ENCODE results near the gene IDH1. TPM values are rescaled to one million over a fixed set of nuclear protein-coding genes. Genes with fewer than 3 reads are reported as not detected.

IDH1 gene
- total and polyA plus RNA-seq, 2 of the 13 experiments (the other 11 are each of a cell fraction or from before 2014, with no cell fraction given), result 312 to 1,077 TPM

DNA sequence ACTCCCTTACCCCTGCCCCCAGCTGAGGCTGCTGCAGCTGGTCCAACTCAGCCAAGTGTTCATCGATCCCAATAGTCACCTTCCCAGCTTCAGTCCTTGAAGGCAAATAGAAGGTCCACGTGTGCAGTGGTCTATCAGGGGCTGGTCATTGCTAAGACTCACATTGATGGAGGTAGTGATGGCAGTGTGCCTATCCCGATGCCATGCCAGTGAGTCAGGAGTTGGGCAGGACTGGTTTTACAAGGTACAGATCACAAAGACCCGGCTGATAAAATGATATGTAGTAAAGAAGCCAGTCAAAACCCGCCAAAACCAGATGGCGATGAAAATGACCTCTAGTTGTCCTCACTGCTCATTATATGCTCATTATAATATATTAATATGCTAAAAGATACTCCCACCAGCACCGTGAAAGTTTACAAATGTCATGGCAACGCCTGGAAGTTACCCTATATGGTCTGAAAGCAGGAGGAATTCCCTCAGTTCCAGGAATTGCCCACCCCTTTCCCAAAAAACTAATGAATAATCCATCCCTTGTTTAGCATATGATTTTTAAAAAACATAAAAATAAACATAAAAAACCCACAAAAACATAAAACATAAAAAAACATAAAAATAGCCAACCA, 62.1 kb downstream of the IDH1 start (continued):
- TF ChIP-seq, protein P1, sequence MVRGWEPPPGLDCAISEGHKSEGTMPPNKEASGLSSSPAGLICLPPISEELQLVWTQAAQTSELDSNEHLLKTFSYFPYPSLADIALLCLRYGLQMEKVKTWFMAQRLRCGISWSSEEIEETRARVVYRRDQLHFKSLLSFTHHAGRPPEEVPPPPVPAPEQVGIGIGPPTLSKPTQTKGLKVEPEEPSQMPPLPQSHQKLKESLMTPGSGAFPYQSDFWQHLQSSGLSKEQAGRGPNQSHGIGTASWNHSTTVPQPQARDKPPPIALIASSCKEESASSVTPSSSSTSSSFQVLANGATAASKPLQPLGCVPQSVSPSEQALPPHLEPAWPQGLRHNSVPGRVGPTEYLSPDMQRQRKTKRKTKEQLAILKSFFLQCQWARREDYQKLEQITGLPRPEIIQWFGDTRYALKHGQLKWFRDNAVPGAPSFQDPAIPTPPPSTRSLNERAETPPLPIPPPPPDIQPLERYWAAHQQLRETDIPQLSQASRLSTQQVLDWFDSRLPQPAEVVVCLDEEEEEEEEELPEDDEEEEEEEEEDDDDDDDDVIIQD (CRISPR knock-in tag; IDR thresholded peaks at IDR 0.05; ENCODE audit: low read depth), result no peak
- TF ChIP-seq ZNF446 (CRISPR knock-in tag; IDR thresholded peaks at IDR 0.05) (no peak), EHMT2 (IDR thresholded peaks at IDR 0.05; ENCODE audit: borderline replicate concordance, low read depth, low read length) (no peak), AHR (CRISPR knock-in tag; IDR thresholded peaks at IDR 0.05) (no peak)
- TF ChIP-seq, protein P2, sequence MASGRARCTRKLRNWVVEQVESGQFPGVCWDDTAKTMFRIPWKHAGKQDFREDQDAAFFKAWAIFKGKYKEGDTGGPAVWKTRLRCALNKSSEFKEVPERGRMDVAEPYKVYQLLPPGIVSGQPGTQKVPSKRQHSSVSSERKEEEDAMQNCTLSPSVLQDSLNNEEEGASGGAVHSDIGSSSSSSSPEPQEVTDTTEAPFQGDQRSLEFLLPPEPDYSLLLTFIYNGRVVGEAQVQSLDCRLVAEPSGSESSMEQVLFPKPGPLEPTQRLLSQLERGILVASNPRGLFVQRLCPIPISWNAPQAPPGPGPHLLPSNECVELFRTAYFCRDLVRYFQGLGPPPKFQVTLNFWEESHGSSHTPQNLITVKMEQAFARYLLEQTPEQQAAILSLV (CRISPR knock-in tag; IDR thresholded peaks at IDR 0.05; ENCODE audit: borderline replicate concordance), result no peak

DNA sequence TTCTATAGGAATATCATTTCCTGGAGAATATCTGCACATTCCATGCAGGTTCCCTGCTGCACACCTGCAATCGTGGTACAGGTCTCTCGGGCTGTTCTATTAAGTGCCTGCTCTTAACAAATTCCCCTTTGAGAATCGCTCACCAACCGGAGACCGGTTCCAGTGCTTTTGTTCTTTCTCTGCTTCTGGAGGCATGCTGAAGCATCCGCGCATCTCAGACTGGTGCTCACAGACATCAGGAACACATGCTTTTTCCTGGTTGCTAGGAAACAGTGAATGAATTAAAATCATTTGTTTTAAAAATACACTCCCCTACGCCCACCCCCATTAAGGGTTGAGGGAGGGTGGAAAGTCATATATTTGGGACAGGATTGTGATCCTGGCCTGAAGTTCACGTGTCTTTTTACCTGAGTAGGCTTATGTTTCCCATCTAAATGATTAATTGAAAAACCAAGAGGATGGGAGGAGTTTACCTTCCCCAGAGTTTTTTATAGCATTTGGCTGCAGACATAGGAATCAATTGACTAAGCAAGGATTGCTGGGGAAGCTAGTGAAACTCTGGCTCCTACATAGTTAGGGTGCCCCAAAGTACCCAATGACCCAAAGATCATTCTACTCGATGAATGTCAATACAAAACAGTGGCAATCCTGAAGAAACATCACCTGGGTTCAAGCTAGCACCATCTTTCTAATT, 64.9 kb downstream of the IDH1 start, which contains the start of gene C2orf80:
C2orf80 (minus strand) TSS at position 221 of the 694 bp plus-strand sequence. CDS start 3,044 bp downstream, outside the sequence.
- BruUV-seq (replicated peaks), result no TSS peak
- H2AFZ ChIP-seq (ENCODE audit: low read length), result no peak within 1 kb of the TSS
- intact Hi-C loops (cut with micrococcal nuclease; ENCODE audit: unreplicated experiment) (no loop called here), in situ Hi-C loops (cut with HindIII; ENCODE audit: extremely low pct_ligation_motif_present, low pct_unique_long_range_greater_than_20kb) (no loop called here)
- peaks cover 0 to 12% of the 10 kb centered on the region in 2 experiments; a peak in 1 of 5 replicates for H3K27me3 ChIP-seq (ENCODE audit: control insufficient read depth in 1 of 2, insufficient read depth in 2 of 2, low read length in 2 of 2)
- POLR2A ChIA-PET, result interaction anchor here (1.2 kb wide), 1 partner anchor 65 kb away, joined by 3 read pairs; the partner anchor contains the start of gene IDH1
- FAIRE-seq, result no peak
- no peak for ATAC-seq
- H3K79me2 ChIP-seq (ENCODE audit: insufficient read depth, low read length), result no peaks in the 10 kb centered on the region
- no peak for DNase-seq (ENCODE audit: low spot score)
- no peak within 1 kb of the TSS for H3K9ac ChIP-seq (ENCODE audit: insufficient read depth, low read depth, low read length)
- CTCF ChIA-PET (ENCODE audit: low intra/inter-chr PET ratio, low total read pairs), result no interaction called here
- H3K4me2 ChIP-seq (ENCODE audit: low read depth, low read length), result no peak within 1 kb of the TSS
- H3K4me3 ChIP-seq (replicated peaks in 1 of 3; ENCODE audit: insufficient read depth in 1 of 3, low read depth in 2 of 3, low read length in 3 of 3), result no peak within 1 kb of the TSS
- H3K27ac ChIP-seq (ENCODE audit: extremely low read length, insufficient read depth, low read length), result no peak within 1 kb of the TSS
- H3K9me3 ChIP-seq (ENCODE audit: low read length), result no peaks in the 10 kb centered on the region
- WGBS (ENCODE audit: low lambda C conversion rate), result 46% methylated on average over 10 of the region's 10 CpGs
- H3K4me1 ChIP-seq (ENCODE audit: insufficient read depth, low read length), result no peaks in the 10 kb centered on the region
- no peaks in the 10 kb centered on the region for H4K20me1 ChIP-seq (ENCODE audit: insufficient read depth, low read length)
- no peaks in the 10 kb centered on the region for H3K36me3 ChIP-seq (replicated peaks in 1 of 2; ENCODE audit: control insufficient read depth in 1 of 2, insufficient read depth in 2 of 2, low read length in 2 of 2)
- TF ChIP-seq HNRNPL (IDR thresholded peaks at IDR 0.05; ENCODE audit: low read depth, low read length) (no peak), ZNF563 (CRISPR knock-in tag; IDR thresholded peaks at IDR 0.05) (no peak), SRY (CRISPR knock-in tag; IDR thresholded peaks at IDR 0.05) (no peak), SOX6 (IDR thresholded peaks at IDR 0.05) (no peak), SOX6 (CRISPR knock-in tag; IDR thresholded peaks at IDR 0.05) (no peak), ZNF160 (CRISPR knock-in tag; IDR thresholded peaks at IDR 0.05) (no peak), NR3C1 (CRISPR knock-in tag; IDR thresholded peaks at IDR 0.05) (no peak), NR2C2 (CRISPR knock-in tag; IDR thresholded peaks at IDR 0.05; ENCODE audit: borderline replicate concordance) (no peak)
- TF ChIP-seq, protein P3, sequence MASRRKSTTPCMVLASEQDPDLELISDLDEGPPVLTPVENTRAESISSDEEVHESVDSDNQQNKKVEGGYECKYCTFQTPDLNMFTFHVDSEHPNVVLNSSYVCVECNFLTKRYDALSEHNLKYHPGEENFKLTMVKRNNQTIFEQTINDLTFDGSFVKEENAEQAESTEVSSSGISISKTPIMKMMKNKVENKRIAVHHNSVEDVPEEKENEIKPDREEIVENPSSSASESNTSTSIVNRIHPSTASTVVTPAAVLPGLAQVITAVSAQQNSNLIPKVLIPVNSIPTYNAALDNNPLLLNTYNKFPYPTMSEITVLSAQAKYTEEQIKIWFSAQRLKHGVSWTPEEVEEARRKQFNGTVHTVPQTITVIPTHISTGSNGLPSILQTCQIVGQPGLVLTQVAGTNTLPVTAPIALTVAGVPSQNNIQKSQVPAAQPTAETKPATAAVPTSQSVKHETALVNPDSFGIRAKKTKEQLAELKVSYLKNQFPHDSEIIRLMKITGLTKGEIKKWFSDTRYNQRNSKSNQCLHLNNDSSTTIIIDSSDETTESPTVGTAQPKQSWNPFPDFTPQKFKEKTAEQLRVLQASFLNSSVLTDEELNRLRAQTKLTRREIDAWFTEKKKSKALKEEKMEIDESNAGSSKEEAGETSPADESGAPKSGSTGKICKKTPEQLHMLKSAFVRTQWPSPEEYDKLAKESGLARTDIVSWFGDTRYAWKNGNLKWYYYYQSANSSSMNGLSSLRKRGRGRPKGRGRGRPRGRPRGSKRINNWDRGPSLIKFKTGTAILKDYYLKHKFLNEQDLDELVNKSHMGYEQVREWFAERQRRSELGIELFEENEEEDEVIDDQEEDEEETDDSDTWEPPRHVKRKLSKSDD (CRISPR knock-in tag; IDR thresholded peaks at IDR 0.05; ENCODE audit: low read depth), result no peak
- TF ChIP-seq, protein P4, sequence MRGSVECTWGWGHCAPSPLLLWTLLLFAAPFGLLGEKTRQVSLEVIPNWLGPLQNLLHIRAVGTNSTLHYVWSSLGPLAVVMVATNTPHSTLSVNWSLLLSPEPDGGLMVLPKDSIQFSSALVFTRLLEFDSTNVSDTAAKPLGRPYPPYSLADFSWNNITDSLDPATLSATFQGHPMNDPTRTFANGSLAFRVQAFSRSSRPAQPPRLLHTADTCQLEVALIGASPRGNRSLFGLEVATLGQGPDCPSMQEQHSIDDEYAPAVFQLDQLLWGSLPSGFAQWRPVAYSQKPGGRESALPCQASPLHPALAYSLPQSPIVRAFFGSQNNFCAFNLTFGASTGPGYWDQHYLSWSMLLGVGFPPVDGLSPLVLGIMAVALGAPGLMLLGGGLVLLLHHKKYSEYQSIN (CRISPR knock-in tag; IDR thresholded peaks at IDR 0.05; ENCODE audit: borderline replicate concordance), result no peak
- TF ChIP-seq, protein P5, sequence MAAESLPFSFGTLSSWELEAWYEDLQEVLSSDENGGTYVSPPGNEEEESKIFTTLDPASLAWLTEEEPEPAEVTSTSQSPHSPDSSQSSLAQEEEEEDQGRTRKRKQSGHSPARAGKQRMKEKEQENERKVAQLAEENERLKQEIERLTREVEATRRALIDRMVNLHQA (CRISPR knock-in tag; IDR thresholded peaks at IDR 0.05), result no peak
